RCC 7860 (cell line): Measurements from ENCODE around the gene BSG.
"Not testable (repeated sequence)": the region's sequence is repeated elsewhere in the genome, so short reads cannot be mapped to it uniquely, and the experiment has no call there.

Experiments used
- DNase-seq: peaks from one replicate; pipeline ENCODE4 v3.0.0-alpha.2; 2015; ENCODE audit warnings: low spot score
- FAIRE-seq: peaks from 2 replicates; lab custom pipeline; 2012; peaks lifted over from hg19 to GRCh38; lab: Jason Lieb, UNC

The BSG gene

GRCh38 chr19:584240-585001 lies 12.0 kb downstream of the BSG start:
- FAIRE-seq = no peak
- DNase-seq = no peak

- FAIRE-seq, DNase-seq: not testable (repeated sequence)
These were observed 12.8 kb downstream of the BSG start for GRCh38 chr19:585146-585545.

GRCh38 chr19:585551-586110 lies 13.2 kb downstream of the BSG start:
- DNase-seq (peak; percentile 32), FAIRE-seq (no peak)

- FAIRE-seq = no peak
These were observed 15.8 kb downstream of the BSG start for GRCh38 chr19:588093-588740.

GRCh38 chr19:588741-589692 lies 16.6 kb downstream of the BSG start:
- FAIRE-seq (no peak), DNase-seq (no peak)

More at GRCh38 chr19:588093-588740, 15.8 kb downstream of the BSG start:
- peak; percentile 58 for DNase-seq

- no peak for FAIRE-seq
- no peak for DNase-seq
These were observed 17.4 kb downstream of the BSG start, which contains the start of gene HCN2 for GRCh38 chr19:589693-590395. Gene HCN2, plus strand, starts transcription at chr19:589881. Its CDS starts 65 bp downstream, at chr19:589946.

- FAIRE-seq (no peak), DNase-seq (no peak)
These were observed 18.0 kb downstream of the BSG start for GRCh38 chr19:590396-590745.

- DNase-seq = no peak
- FAIRE-seq = no peak
These were observed 18.3 kb downstream of the BSG start for GRCh38 chr19:590750-591098.

- DNase-seq = no peak
- FAIRE-seq = no peak
These were observed 18.9 kb downstream of the BSG start for GRCh38 chr19:591099-591958.

- no peak for DNase-seq
- no peak for FAIRE-seq
These were observed 19.7 kb downstream of the BSG start for GRCh38 chr19:592101-592500.

GRCh38 chr19:593055-593454 lies 20.7 kb downstream of the BSG start:
- DNase-seq (no peak), FAIRE-seq (no peak)

GRCh38 chr19:593505-593904 lies 21.1 kb downstream of the BSG start:
- DNase-seq (no peak), FAIRE-seq (no peak)

- FAIRE-seq (no peak), DNase-seq (no peak)
These were observed 22.0 kb downstream of the BSG start for GRCh38 chr19:594265-594870.

- FAIRE-seq = no peak
These were observed 23.2 kb downstream of the BSG start for GRCh38 chr19:595326-596262.

GRCh38 chr19:596263-596655 lies 23.9 kb downstream of the BSG start:
- FAIRE-seq = no peak
- DNase-seq = no peak

More at GRCh38 chr19:595326-596262, 23.2 kb downstream of the BSG start:
- DNase-seq = no peak

GRCh38 chr19:597406-598315 lies 25.3 kb downstream of the BSG start:
- FAIRE-seq (no peak), DNase-seq (no peak)

- no peak for FAIRE-seq
These were observed 28.9 kb downstream of the BSG start for GRCh38 chr19:601310-601709.

More at GRCh38 chr19:601310-601709, 28.9 kb downstream of the BSG start:
- no peak for DNase-seq
